ENCODE measurements around the gene ADK. TPM values are rescaled to one million over a fixed set of nuclear protein-coding genes. Genes with fewer than 3 reads are reported as not detected.
A peak's percentile ranks its signal among the peaks of the same experiment; 100 is the strongest.
"Not testable (repeated sequence)": the region's sequence is repeated elsewhere in the genome, so short reads cannot be mapped to it uniquely, and the experiment has no call there.

Gene ADK
- total and polyA plus RNA-seq, 8 donors: 7.2 to 66.1 (median 21.5) TPM

DNA sequence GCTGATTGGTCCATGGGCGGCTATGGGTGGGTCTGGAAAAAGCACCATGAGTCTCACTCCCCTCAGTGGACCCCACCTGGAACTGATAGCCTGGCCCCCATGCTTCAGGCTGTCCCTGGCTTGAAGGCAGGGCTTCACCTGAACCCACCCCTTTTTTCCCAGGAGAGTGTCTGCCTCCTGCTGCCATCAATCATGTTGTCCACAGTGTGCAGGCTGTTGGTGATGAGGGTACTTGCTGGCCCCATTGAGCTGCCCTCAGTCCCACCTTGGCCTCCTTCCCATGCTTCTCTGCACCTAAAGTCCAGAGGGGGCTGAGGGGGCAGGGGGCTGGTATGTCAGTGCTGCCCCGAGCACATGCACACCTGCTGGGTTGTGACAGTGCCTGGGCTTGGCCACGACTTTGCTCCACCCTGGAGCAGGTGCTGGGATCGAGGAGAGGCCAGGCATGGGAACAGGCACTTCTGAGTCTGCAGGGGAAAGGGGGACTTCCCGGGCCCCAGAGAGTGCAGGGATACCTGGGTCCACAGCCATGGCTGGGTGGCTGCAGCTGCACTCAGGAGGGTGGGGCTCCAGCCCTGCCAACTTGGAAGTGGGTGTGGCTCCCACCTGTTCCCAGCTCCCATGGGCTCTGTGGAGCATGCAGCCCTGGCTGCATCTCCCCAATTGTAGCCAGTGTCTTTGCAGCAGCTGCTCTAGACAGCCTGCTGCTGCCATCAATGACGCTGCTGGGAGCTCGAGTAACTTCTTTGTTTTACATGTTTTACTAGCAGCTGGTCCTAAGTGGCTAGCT lies 56.9 kb downstream of the ADK start:
- Histone ChIP-seq H3K27ac (no peak overlapping the region), H3K9me3 (no peaks in the 10 kb centered on the region), H3K4me1 (peaks cover 0 to 20% (median 17%) of the 10 kb centered on the region in 4 donors), H3K36me3 (peaks cover 0 to 8% (median 0%) of the 10 kb centered on the region in 4 donors), H3K4me3 (no peak overlapping the region), H3K27me3 (no peaks in the 10 kb centered on the region)
- intact Hi-C loops (cut with DNase I; ENCODE audit: low total_unique reads): no loop called here
- WGBS, 5 donors: 61 to 75% (median 67%) methylated on average over 6 to 7 of the region's 7 CpGs
- no peak for TF ChIP-seq POLR2A (IDR thresholded peaks at IDR 0.05)
- no peak for TF ChIP-seq POLR2AphosphoS5 (IDR thresholded peaks at IDR 0.05)
- TF ChIP-seq EP300 (IDR thresholded peaks at IDR 0.05): no peak
- TF ChIP-seq, protein P1, sequence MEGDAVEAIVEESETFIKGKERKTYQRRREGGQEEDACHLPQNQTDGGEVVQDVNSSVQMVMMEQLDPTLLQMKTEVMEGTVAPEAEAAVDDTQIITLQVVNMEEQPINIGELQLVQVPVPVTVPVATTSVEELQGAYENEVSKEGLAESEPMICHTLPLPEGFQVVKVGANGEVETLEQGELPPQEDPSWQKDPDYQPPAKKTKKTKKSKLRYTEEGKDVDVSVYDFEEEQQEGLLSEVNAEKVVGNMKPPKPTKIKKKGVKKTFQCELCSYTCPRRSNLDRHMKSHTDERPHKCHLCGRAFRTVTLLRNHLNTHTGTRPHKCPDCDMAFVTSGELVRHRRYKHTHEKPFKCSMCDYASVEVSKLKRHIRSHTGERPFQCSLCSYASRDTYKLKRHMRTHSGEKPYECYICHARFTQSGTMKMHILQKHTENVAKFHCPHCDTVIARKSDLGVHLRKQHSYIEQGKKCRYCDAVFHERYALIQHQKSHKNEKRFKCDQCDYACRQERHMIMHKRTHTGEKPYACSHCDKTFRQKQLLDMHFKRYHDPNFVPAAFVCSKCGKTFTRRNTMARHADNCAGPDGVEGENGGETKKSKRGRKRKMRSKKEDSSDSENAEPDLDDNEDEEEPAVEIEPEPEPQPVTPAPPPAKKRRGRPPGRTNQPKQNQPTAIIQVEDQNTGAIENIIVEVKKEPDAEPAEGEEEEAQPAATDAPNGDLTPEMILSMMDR (IDR thresholded peaks at IDR 0.05): no peak
- DNase-seq: peak; percentile 32 to 51

DNA sequence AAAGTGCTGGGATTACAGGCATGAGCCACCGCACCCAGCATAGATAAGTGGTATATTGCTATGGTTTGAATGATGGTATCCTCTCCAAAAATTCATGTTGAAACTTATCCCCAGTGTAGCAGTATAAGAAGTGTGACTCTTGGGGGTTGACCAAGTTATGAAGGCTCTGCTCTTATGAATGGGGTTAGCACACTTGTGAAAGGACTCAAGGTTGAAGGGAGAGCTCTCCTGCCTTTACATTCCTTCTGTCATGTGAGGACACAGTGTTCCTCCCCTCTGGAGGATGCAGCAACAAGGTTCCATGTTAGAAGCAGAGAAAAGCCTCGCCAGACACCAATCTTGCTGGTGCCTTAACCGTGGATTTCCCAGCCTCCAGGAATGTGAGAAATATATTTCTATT lies 58.0 kb downstream of the ADK start:
- peaks cover 0 to 8% (median 0%) of the 10 kb centered on the region in 4 donors for H3K36me3 ChIP-seq
- intact Hi-C loops (cut with DNase I; ENCODE audit: low total_unique reads): no loop called here
- no peak overlapping the region for H3K4me3 ChIP-seq
- H3K4me1 ChIP-seq: peaks cover 0 to 20% (median 17%) of the 10 kb centered on the region in 4 donors
- no peak for DNase-seq
- no peak overlapping the region for H3K27ac ChIP-seq
- no peaks in the 10 kb centered on the region for H3K9me3 ChIP-seq
- TF ChIP-seq, protein P1 (IDR thresholded peaks at IDR 0.05): no peak
- TF ChIP-seq POLR2A (IDR thresholded peaks at IDR 0.05) (no peak), EP300 (IDR thresholded peaks at IDR 0.05) (no peak), POLR2AphosphoS5 (IDR thresholded peaks at IDR 0.05) (no peak)
- 94 to 98% (median 95%) methylated on average over 3 of the region's 3 CpGs for WGBS, 5 donors
- no peaks in the 10 kb centered on the region for H3K27me3 ChIP-seq

DNA sequence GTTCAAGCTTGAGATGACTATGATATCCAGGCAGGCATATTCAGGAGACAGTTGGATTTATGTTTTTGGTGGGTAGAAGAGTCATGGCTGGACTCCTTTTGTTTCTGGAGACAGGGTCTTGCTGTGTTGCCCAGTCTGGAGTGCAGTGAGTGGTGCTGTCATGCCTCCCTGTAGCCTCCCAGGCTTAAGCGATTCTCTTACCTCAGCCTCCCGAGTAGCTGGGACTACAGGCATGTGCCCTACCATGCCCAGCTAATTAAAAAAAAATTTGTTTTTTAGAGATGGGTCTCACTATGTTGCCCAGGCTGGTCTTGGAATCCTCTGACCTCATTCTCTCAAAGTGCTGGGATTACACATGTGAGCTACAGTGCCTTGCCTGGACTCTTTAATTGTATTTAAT lies 62.0 kb downstream of the ADK start:
- intact Hi-C loops (cut with DNase I; ENCODE audit: low total_unique reads): no loop called here
- Histone ChIP-seq H3K27ac (no peak overlapping the region), H3K36me3 (no peaks in the 10 kb centered on the region), H3K4me1 (peaks cover 0 to 5% (median 3%) of the 10 kb centered on the region in 4 donors), H3K27me3 (no peaks in the 10 kb centered on the region), H3K4me3 (no peak overlapping the region), H3K9me3 (no peaks in the 10 kb centered on the region)
- WGBS, 5 donors: 95 to 100% (median 98%) methylated on average over 2 of the region's 2 CpGs
- DNase-seq: no peak
- TF ChIP-seq, protein P1 (IDR thresholded peaks at IDR 0.05): no peak
- TF ChIP-seq POLR2AphosphoS5 (IDR thresholded peaks at IDR 0.05) (no peak), EP300 (IDR thresholded peaks at IDR 0.05) (no peak), POLR2A (IDR thresholded peaks at IDR 0.05) (no peak)

DNA sequence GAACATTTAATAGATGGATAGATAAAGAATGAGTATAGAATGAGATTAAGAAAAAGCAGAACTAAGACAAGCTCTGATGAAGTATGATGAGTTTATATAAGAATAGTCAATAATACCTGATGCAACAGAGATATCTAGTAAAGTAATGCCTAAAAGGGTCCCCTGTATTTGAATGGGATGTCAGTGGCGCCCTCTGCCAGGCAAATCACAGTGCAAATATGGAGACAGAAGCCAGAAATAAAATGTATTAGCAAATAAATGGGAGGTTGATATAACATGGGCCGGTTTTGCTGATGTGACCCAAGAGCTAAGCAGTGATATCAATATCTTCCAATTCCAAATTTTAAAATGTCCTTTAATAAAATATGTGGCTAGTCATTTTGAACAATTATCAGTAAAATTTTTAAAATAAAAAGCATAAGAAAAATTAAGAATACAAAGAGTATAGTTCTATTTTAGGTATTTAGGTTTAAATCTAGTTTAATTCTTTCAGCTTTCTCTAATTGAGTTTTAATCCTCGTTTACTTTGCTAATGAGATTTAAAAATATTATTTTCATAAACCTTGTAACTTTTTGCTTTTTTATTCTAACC lies 62.6 kb downstream of the ADK start:
- H3K9me3 ChIP-seq: no peaks in the 10 kb centered on the region
- no peaks in the 10 kb centered on the region for H3K27me3 ChIP-seq
- peak in 1 of 2 donors; percentile 62 for DNase-seq
- intact Hi-C loops (cut with DNase I; ENCODE audit: low total_unique reads): no loop called here
- H3K4me3 ChIP-seq: no peak overlapping the region
- no peaks in the 10 kb centered on the region for H3K36me3 ChIP-seq
- WGBS, 5 donors: 47 to 60% (median 56%) methylated on average over 3 of the region's 3 CpGs
- TF ChIP-seq, protein P1 (IDR thresholded peaks at IDR 0.05): peak in 2 of 7 experiments; percentile 9 to 28
- TF ChIP-seq POLR2A (IDR thresholded peaks at IDR 0.05): no peak
- no peak for TF ChIP-seq EP300 (IDR thresholded peaks at IDR 0.05)
- no peak for TF ChIP-seq POLR2AphosphoS5 (IDR thresholded peaks at IDR 0.05)
- H3K4me1 ChIP-seq: no peaks in the 10 kb centered on the region
- H3K27ac ChIP-seq: no peak overlapping the region

DNA sequence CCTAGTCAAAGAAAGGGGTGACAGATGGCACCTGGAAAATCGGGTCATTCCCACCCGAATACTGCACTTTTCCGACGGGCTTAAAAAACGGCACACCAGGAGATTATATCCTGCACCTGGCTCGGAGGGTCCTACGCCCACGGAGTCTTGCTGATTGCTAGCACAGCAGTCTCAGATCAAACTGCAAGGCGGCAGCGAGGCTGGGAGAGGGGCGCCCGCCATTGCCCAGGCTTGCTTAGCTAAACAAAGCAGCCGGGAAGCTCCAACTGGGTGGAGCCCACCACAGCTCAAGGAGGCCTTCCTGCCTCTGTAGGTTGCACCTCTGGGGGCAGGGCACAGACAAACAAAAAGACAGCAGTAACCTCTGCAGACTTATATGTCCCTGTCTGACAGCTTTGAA lies 66.1 kb downstream of the ADK start:
- H3K9me3 ChIP-seq; intact Hi-C loops (cut with DNase I; ENCODE audit: low total_unique reads); H3K36me3 ChIP-seq; H3K27ac ChIP-seq; DNase-seq; H3K4me1 ChIP-seq; H3K4me3 ChIP-seq; H3K27me3 ChIP-seq: not testable (repeated sequence)
- WGBS, 5 donors: 89 to 98% (median 94%) methylated on average over 12 to 13 of the region's 13 CpGs

DNA sequence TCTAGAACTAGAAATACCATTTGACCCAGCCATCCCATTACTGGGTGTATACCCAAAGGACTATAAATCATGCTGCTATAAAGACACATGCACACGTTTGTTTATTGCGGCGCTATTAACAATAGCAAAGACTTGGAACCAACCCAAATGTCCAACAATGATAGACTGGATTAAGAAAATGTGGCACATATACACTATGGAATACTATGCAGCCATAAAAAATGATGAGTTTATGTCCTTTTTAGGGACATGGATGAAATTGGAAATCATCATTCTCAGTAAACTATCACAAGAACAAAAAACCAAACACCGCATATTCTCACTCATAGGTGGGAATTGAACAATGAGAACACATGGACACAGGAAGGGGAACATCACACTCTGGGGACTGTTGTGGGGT lies 71.4 kb downstream of the ADK start:
- H3K27ac ChIP-seq; H3K9me3 ChIP-seq; DNase-seq; H3K4me3 ChIP-seq; H3K4me1 ChIP-seq; H3K36me3 ChIP-seq; H3K27me3 ChIP-seq; intact Hi-C loops (cut with DNase I; ENCODE audit: low total_unique reads): not testable (repeated sequence)
- WGBS, 5 donors: 85 to 98% (median 92%) methylated on average over 3 to 4 of the region's 4 CpGs

All from stomach (tissue), 9 donors.